G401.6 (cell line): ENCODE results near the gene SBNO2.
"Not testable (repeated sequence)": the region's sequence is repeated elsewhere in the genome, so short reads cannot be mapped to it uniquely, and the experiment has no call there.

Experiments used
- FAIRE-seq: peaks from 2 replicates; lab custom pipeline; 2012; peaks lifted over from hg19 to GRCh38; lab: Jason Lieb, UNC

The SBNO2 gene

DNA sequence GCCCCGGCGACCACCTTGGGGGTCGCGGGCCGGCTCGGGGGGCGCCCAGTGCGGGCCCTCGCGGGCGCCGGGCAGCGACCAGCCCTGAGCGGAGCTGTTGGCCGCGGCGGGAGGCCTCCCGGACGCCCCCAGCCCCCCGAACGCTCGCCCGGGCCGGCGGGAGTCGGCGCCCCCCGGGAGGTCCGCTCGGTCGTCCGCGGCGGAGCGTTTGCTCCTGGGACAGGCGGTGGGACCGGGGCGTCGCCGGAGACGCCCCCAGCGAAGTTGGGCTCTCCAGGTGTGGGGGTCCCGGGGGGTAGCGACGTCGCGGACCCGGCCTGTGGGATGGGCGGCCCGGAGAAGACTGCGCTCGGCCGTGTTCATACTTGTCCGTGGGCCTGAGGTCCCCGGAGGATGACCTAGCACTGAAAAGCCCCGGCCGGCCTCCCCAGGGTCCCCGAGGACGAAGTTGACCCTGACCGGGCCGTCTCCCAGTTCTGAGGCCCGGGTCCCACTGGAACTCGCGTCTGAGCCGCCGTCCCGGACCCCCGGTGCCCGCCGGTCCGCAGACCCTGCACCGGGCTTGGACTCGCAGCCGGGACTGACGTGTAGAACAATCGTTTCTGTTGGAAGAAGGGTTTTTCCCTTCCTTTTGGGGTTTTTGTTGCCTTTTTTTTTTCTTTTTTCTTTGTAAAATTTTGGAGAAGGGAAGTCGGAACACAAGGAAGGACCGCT lies 32.2 kb upstream of the SBNO2 start:
- FAIRE-seq: no peak

DNA sequence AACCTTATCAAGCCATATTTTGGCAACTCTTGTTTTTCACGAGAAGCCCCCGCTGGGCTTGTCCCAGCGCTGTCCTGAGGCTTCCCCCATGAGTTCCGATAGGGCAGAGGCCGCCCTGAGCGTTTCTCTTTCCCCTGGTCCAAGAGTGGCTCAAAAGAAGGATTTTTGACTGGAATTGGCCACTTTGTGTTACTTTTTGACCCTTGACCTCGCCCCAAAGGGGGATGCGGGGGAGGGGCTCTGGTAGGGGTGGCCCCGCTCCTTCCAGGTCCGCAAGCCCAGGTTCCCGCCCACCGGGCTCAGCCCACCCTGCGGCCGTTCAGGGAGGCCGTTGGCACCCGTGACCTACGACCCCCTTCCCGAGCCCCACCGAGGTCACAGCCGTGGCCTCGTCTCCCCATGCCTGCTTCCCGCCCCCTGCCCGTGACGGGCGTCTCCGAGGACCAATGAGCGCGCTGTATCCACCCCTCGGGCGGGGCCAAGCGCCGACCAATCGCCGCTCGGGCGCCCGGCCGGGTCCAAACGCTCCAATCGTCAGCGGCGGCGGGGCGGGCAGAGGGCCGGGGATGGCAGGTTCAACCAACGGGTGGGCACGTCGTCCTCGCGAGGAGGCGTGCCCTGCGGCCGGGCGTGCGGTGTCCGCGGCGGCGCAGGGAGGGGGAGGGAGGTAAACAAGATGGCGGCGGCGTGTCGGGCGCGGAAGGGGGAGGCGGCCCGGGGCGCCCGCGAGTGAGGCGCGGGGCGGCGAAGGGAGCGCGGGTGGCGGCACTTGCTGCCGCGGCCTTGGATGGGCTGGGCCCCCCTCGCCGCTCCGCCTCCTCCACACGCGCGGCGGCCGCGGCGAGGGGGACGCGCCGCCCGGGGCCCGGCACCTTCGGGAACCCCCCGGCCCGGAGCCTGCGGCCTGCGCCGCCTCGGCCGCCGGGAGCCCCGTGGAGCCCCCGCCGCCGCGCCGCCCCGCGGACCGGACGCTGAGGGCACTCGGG lies 31.3 kb upstream of the SBNO2 start, which contains the start of gene STK11:
Gene STK11 (plus strand): TSS at position 665 of the 986 bp plus-strand sequence. CDS start 1,136 bp downstream, outside the sequence.
- peak; percentile 94 for FAIRE-seq

DNA sequence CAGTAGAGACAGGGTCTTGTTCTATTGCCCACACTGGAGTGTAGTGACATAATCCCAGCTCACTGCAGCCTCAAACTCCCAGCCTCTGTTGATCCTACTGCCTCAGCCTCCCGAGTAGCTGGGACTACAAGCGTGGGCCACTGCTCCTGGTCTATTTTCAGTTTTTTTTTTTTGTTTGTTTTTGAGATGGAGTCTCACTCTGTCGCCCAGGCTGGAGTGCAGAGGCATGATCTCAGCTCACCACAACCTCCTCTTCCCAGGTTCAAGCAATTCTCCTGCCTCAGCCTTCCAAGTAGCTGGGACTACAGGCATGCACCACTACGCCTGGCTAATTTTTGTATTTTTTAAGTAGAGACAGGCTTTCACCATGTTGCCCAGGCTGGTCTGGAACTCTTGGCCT lies 26.5 kb upstream of the SBNO2 start:
- FAIRE-seq: not testable (repeated sequence)

DNA sequence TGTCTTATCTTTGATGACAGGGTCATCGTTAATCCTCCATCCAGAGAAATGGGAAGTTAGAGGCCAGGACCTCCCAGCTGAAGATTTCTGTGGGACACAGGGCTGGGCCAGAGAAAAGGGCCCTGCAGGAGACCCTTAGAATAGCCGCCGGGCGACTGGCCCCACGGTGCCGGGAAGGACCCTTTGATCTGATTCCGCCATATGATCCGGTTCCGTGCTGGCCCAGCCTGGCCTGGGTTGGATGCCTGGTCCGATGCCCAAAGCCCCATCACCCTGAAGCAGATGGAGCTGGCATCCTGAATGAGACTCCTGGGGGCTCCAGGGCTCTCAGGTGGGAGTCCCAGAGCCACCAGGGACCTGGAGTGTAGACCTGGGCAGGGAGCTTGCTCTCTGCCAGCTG lies 25.5 kb upstream of the SBNO2 start:
- no peak for FAIRE-seq

DNA sequence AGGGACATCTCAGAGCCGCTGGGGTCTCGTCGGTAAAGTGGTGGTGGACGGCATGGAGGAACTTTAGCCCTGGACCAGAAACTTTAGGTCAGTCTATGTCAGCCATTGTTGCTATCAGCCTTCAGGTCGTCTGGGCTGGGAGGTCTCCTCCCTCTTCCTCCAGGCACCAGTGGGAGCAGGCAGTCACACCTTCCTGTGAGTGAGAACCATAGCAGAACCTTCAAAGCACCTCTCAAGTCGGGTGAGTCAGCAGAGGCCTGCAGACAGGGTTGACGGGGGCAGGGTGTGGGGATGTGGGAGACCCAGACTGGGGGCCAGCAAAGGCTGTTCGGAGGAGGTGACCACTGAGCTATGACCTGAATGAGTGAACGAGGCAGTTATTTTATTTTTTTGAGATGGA lies 15.4 kb upstream of the SBNO2 start:
- FAIRE-seq: no peak

DNA sequence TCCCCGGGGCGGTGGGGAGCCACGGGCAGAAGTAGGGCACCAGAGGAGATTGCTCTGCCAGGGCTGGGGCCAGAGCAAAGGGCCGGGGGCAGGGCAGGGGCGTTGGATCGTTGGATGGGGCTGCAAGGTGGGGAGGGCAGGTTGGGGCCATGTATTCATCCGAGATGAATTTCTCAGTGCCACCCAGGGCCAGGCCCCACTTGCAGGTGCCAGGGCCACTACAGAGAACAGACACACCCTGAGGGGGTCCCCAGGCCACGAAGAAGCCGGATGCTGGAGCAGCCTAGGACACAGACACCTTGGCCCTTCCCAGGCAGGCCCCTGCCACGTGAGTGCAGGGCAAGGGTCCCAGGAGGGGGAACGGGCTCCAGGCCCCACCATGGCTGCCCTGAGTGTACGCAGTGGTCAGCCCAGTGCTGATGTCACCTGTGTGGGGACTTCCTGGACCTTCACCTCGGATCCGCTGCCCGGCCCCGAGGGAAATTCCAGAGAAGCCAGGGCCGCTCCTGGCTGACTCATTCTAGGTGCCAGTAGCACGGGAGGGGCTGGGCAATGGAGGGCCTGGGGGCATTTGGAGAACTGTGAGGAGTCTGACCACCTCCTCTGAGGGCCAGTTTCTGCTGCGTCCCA lies 9.6 kb upstream of the SBNO2 start:
- no peak for FAIRE-seq

DNA sequence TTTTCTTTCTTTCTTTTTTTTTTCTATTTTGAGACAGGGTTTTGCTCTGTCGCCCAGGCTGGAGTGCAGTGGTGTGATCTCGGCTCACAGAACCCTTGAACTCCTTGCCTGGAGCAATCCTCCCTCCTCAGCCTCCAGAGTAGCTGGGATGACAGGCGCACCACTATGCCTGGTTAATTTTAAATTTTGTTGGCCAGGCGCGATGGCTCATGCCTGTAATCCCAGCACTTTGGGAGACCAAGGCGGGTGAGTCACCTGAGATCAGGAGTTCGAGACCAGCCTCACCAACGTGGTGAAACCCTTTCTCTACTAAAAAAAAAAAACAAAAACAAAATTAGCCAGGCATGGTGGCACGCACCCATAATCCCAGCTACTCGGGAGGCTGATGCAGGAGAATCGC lies 8.7 kb upstream of the SBNO2 start:
- FAIRE-seq: no peak

DNA sequence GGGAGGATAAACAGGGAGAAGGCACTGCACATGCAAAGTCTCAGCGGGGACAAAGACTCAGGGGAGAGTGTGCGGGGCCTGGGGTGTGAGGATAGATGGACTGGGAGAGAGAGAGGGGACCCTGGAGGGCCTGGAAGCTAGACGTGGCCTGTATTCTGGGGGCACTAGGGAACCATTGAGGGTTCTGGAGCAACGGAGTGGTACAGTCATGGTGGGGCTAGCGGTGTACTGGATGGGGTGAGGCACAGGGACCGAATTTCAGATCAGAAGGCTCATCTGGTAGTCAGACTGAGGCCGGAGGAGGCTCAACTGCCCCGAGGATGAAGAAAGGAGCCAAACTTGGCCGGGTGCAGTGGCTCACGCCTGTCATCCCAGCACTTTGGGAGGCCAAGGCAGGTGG lies 8.0 kb upstream of the SBNO2 start:
- FAIRE-seq: no peak

DNA sequence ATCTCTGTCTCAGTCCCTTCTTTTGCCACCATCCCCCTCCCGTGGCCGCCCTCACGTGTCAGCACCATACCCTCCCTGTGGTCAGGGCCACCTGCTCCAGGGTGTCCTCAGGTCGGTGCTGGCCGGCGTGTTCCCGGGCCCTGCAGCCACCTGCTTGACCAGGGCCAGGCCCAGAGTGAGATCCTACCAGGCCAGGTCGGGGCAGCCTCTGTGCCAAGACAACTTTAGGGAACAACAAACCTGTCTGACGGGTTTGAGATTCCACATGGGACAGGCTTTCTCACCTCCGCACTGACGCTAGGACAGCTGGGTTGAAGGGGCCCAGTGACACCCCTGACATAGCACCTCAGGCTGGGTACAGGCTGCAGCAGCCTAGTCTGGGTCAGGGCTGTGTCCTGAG lies 7.5 kb upstream of the SBNO2 start:
- FAIRE-seq: no peak

DNA sequence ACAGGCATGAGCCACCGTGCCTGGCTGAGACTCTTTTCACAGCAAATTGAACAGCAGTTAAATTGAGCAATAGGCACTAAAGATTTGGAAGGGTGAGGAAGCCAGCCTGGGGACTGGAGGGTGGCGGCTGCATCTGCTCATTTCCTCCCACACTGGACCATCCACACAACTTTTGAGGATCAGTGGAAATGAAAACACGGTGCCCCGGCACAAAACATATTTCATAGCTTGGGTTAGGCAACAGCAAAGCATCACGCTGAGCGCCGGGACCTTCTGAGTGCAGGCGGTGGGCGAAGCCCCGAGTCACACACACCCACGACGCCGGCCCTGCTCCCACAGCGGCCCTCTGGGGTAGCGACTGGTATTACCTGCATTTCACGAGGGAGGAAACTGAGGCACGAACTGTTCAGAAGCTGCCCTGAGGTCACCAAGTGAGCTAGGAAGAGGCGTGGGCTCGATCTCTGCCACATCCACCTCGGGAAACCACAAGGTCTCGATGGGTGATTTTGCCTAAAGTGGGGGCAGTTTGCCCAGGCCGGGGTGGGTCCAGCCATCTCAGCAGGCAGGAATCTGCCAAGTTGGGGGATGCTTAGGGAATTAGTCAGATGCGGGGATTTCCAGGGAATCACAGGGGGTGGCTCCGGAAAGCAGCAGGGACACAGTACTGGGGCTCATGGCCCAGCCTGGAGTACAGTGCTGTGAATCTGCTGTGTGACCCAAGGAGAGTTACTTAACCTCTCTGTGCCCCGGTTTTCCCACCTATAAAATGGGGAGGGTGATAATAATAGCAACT lies 3.5 kb upstream of the SBNO2 start:
- peak; percentile 57 for FAIRE-seq

DNA sequence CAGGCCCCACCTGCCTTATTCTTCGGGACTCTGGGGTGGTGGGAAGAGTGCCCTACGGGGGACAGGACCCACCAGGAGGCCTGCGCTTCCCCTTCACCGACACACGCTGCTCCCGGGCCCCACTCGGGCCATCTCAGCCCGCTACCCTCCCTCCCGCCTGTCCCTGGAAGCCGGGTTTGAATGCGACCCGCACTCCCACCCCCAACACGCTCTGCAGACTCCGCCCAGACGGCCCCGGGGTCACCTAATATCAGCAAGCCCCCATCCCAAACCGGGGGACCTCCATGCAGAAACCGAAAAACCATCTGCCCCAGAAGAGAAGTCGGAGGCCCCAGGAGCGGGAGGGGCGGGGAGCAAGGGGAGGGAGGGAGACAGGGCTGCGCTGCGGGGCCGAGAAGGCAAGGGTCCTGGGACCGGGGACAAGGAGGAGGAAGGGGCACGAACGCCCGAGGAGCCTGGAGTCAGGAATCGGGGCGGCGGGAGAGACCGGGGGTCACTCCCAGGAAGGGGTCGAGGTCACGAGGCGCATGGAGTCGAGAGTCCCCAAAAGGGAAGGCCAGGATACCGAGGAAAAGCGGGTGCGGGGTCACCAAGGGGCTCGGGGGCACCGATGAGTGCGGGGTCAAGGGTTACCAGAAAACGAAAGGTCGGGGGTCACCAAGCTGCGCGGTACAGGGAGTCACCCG lies 766 bp downstream of the SBNO2 start:
- no peak for FAIRE-seq

DNA sequence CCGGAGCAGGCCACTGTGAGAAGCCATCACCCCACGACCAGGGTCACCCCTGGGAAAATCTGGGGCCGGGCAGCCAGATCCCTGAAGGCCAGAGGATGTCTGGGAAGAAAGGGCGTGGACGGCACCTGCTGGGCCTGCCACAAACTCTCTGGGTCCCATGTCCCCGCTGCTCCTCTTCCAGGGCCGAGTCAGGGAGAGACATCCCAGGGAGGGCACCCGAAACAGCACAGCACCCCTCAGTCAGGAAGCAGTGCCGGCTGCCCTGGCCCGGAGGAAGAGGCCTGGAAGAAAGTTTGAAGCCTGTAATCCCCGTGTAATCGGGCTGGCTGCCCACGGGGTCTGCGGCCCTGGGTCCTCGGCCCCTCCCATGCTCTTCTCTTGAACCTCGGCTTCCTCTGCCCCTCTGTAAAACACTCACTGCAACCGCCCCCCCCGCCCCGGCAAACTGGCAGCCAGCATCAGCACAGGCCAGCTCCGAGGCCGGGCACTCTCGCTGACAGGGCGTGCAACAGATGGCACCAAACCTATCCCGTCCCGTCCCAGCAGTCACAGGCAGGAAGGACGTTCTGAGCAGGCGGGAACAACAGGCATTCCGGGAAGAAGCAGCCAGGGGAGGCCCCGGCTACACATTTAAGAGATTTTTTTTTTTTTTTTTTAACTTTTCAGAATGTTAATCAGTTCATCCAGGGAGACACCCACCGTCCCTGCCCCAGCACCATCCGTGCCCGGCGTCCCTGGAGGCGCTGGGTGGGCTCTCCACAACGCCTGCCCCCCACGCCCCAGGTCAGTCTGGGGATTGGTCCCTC lies 1.5 kb downstream of the SBNO2 start:
- FAIRE-seq: no peak

DNA sequence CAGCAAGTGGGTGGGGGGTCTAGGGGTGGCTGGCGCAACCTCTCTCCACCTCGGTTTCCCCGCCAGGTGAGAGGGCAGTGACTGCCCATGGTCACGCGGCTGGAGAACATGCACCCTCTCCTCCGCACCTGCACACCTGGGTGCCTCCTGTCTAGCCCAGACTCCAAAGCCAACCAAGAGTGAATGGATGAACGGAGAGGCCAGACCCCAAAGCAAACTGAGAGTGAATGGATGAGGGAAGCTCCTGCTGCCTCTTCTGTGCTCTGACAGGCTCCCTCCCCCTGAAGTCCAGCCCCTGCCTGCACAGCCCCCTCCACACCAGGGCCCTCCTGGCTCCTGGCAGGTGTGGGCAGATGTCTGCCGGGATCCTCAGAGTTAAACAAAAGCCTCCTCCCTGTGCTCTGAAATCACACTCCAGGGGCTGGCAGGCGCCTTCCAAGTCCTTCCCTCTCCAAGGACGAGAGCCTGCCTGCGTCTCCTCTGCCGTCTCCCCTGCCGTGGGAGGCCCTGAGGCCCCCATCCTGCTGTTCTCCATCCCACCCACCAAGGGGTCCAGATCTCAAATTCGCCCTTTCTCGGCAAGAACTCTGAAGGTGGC lies 2.2 kb downstream of the SBNO2 start:
- FAIRE-seq: no peak

DNA sequence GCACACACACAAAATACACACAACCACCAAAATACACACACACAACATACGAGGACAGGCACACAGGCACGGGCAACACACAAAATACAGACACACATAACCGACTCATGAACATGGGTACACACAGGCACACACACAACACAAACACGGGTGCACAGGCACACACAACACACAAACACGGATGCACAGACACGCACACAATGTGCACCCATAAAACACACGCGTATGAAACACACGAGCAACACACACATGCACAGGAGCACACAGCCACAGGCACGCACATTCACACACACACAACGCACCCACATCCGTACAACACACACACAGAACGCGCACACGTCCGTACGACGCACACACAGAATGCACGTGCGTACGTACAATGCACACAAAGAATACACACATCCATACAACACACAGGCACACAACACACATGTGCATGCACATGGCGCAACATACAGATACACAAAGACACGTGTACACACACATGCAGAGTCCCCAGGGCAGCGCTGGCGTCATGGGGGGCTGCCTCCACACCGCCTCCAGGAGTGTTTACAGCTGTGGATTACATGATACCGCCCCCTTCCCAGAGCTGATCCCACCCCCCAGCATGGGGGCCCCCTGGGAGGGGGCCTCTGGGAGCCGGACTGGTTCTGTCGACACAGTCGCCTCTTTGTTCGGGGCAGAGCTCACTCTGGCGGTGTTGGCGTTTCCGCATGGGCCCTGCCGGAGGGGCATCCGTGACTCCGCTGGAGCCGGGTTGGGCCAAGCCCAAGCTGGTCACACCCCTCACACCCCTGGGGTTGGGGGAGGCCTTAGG lies 2.9 kb downstream of the SBNO2 start:
- no peak for FAIRE-seq

DNA sequence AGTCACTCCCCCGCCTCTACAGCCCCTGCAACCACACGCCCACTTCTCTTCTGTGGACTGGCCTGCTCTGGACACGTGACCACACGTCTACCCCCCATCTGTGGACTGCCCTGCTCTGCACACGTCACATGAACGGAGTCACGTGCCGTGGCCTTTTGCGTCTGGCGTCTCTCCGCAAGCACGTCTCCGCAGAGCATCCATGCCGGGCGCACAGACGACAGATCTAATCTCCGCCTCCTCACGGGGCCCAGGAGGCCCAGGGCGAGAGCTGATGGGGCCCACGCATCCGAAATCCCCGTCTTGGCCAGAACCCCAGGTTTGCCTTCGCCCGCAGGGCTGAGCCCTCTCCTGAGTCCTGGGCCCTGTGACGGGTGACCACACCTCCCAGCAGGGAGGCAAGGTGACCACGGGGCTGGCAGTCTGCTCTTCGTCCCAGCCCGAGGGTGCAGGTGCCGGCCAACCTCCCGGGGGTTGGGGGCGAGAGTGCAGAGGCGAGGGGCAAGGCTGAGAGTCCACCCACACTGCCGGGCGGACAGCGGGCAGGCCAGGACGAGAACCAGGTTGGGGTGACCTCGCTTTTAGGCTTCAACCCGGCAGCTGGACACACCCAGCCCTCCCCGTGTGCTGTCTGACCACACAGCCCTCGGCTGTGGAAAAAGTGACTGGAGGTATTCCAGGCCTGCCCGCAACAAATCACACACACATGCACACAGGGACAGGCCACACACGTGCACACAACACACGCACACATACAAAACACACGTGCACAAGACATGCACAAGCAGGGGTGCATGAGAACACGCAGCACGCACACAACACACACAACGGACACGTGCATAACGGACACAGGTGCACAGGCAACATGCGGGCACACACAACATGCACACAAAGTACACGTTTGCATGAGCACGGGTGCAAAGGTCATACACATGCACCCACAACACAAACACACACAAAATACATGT lies 3.9 kb downstream of the SBNO2 start:
- FAIRE-seq: no peak

DNA sequence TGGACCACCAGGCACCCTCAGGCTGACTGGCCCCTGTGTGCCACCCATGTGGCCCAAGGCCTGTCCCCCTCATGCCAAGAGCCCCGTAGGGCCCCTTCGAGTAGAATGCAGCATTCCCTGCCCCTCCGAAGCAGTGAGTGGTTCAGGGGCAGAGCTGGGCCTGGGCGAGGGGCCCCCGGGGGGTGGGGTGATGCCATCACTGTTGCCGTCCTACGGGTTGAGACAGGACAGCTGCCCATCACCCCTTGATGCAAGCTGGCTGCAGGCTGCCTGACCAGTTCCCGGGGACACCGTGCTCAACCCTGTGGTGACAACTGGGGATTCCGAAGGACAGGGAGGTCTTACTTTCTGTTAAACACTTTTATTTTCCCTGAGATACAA lies 4.7 kb downstream of the SBNO2 start:
- no peak for FAIRE-seq

DNA sequence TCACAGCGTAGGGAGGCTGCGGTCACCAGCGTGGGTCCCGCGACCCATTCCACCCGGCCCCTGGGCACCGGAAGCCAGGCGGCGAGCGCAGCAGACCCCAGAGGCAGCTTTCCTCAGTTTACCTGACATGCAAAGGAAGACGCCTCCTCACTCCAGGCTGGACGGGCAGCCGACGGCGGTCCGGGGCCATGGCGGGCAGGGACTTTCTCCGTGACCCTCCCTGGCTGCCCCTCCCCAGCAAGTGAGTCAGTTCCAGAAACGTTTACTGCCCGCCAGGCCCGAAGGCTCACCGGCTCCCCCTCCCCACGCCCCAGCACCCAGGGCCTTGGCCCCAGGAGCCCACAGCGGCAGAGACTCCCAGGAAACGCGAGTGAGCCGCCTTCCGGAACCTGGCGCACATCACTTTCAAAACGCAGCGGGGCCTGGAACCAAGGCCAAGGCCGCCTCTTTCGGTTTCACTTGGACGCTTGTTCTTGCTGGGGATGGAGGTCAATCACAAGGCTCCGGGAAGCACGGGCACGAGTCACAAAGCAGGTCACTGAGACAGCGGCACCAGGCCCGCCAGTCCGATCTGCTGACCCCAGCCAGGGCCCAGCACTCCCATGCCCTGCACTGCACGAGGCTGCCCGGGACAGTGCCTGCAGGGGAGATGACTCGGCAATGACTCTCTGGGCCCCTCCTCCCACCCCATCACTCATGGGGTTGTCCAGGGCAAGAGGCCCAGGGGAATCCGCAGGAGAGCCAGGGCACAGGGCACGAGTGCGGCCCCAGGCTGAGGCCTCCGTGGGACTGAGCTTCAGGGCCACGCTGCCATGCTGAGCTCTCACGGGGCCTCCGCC lies 5.3 kb downstream of the SBNO2 start:
- no peak for FAIRE-seq
